HG02642 (cell line): Measurements from ENCODE around the gene RXFP1.
A peak's percentile ranks its signal among the peaks of the same experiment; 100 is the strongest.

Experiments
- ATAC-seq: cut with Tn5 transposase; IDR thresholded peaks from one replicate; pipeline ENCODE4 v1.9.1; 2021; ENCODE audit warnings: mild to moderate bottlenecking; ENCODE audit not compliant: unreplicated experiment, poor library complexity

RXFP1 gene

DNA sequence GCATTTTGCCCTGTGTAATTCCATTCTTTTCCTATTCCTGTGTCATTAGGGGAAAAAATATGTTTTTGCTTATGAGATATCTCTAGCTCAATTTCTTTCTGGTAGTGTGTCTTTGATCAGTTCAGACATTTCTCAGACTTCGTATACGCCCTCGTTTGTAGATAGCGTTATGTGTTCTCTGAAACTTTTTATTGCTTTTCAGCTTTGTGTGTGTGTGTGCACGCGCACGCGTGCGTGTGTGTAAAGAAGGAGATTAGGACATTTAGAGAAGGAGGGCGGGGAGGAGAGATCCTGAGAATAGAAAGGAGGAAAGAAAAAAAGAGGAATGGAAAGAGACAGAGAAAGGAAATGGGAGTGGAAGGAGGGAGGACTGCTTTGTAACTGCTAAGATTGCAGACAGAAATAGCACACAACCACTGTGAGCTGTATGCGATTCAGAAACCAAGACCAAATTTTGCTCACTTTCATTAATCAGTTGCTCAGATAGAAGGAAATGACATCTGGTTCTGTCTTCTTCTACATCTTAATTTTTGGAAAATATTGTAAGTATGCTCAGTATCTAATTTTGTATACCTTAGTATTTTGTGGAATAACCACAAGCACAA lies at the start of gene RXFP1:
RXFP1 (plus strand) TSS at position 399 of the 605 bp plus-strand sequence; CDS start at position 494, 95 bp downstream.
- no peak for ATAC-seq

DNA sequence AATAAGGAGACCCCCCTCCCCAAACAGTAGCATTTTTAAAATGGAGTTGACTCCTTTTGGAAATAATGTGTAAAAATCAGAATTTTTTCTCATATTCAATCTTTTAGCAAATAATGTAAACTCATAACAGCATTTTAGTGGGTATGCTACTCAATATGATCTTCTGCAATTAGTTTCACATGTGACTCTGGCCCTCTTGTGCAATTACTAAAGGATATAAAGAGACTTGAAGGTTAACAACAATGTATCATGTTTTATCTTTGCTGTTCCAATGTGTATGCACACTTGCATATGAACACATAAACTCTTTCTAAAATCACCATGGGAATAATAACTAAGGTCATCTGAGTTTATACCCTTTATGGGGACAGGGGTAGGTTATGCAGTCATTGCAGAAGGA lies 39.9 kb upstream of the RXFP1 start:
- ATAC-seq, result no peak

DNA sequence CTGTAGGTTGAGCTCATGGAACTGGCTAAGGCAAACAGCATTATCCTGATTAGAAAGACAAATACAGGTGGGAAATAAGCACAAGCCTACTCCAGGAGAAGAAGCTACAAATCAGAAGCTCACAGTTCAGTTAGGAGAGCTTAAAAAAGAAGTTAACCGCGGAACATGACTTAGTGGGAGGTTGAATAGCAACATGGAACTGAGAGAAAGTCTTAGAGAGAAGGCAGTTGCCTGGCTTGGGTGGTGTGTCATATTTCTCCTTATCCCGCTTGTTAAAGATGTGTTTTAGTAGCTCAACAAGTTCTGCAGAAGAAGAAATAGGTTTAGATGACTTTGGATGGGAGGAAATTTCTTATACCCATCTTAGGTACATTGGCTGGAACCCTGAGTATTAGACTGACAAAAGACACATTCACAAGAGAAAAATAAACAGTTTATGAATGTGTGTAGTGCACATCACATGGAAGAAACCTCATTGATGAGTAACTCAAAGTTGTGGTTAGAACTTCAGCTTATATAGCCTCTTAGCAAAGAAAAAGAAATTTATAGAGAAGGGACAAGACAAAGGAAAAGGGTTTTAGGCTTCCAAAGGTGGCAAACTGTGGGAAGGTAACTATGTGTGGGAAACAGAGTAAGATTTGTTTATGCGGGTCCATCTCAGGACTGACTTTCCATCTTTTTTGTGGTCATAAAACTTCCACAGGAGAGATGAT lies 37.4 kb upstream of the RXFP1 start:
- no peak for ATAC-seq

DNA sequence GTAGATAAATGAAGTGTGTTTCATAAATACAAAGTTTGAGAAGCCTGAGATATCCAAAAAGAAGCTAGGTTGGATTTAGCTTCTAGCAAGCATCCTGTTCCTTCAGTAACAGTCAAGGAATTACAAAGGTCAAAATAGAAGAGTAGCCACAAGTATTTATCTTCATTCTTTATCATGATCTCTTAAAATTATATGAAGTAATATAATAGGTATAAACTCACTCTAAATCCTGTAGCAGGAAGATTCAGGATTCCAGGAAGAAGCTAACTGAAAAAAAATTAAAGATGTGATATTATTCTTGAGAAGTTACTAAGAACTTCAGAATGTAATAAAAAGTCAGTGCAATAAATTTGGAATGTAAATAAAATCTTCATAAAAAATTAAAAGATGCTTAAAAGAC lies 31.1 kb upstream of the RXFP1 start:
- ATAC-seq, result no peak

DNA sequence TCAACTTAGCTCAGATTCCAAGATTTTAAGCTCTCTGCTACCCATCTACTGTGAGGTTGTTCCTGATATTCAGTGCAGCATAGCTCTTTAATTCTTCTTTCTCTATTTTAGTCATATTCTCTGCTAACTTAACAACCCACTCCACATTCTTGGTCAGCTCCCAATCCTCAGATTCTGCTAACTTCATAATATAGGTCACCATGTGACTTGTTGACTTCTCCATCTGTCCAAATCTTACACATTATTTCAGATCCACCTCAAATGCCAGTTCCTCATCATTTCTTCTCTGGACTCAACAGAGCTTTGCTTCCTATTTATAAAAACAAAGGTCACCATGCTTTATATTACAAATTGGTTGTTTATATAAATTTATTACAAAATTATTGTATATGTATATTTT lies 29.3 kb upstream of the RXFP1 start:
- ATAC-seq, result no peak

DNA sequence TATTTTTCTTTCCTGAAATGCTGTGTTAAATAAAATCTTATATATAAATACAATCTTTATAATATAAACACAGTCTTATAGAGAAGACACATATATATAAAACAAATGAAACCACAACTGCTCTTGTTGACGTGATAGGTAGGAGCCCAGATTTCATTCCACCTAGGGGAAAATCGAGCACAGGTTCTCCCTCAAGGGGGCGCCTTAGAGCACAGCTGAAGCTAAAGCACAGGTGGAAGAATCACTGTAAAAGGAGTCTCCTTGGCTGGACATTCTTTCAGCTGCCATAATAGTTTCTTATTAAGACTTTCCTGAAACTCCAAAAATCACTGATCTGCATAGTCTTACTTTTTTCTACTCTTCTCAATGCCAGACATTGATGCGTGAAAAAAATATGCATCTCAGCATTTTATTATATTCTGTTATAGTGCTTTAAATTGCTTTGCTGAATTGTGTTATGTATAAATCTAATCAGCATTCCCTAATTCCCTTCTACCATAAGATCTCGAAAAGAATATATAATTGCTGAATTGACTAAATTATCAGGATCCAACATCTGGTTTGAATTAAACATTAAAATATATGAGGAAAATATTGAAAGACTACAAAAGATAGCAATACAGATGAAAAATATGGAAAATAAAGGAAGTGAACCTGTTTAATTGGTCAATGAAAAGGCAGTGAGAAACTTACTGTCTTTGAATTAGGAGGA lies 25.5 kb upstream of the RXFP1 start:
- no peak for ATAC-seq

DNA sequence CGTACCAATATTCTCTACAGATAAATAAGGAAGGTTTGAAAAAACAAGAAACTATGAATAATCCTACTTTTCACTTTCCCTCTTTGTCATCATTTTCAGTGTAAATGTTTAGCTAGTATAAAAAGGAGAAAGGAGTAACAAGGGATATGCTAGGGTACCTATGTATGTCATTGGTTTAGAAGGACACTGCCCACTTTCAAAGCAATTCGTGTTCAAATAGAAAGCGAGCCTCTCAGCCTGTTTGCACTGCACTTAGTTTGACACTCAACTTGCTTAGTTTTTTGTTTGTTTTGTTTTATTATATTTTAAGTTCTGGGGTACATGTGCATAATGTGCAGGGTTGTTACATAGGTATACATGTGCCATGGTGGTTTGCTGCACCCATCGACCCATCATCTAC lies 21.6 kb upstream of the RXFP1 start:
- ATAC-seq, result no peak

DNA sequence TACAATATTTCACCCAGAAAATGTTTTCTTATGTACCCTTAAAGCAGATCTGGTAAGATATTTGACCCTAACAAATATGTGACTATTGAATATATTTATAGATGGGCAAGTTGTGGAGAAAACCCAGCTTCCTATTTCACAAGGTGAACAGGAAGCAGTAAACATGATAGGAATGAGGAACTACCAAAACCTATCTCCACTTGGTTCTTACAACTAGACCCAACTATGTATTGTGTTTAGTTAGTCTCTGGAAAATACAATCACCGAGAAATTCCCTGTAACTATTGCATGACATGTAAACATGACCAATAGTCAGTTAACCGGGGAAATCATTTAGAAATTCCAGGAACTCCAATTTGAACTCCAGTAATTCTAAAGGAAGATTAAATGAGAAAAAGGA lies 8.4 kb upstream of the RXFP1 start:
- no peak for ATAC-seq

DNA sequence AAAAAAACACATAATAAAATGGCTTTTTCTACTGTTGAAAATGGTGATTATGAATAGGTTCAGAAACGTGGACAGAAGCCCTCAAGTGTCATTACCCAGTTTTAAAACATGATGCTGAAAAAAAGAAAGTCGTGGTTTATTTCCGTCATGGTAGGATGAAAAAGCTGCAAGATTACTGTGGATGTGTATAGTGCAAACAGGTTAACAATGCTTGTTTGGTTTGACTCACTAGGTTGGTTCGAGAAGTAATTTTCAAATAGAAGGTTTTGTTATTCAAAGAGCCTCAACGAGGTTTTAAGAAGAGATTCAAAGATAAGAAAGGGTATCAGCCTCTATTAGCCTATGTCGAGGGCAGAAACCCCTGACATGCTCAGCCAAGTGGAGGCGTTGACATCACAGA lies 2.5 kb upstream of the RXFP1 start:
- ATAC-seq, result no peak

DNA sequence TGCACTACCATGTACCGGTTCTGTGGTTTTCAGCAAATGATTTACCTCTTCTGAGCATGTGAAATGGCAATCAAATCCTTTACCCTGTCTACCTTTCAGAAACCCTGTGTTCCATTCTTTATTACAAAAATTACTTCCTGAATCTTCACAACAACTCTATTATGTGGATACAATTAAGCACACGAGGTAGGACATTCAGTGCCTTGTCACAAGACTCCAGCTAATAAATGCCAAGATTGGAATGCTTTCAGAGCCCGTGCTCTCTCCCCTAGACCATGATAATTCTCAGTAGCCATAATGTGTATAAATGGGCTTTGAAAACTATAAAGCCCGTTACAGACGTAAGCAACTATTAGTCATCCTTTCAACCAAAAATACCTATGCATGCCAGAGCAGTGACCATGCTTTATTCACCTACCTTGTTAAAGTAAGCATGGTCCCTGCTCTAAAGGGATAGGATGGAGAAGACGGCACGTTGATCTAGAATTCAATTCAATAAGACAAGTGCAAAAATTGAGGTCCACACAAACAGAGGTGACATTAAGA lies 2.4 kb downstream of the RXFP1 start:
- no peak for ATAC-seq

DNA sequence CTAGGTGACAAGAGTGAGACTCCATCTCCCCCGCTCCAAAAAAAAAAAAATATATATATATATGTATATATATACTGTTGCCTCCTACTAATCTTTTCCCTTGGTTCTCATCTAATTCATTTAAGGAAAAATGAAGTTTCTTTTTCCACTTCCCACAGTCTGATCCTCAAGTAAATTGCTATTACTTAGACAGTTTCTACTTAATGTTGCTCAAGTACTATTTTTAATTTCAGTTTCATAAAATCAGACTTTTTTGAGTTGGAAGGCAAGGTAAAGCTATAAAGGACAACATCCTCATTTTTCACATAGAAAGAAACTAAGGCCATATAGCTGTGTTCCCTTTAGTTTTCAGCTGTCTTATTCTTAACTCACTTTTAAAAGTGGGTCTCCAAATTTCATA lies 5.8 kb downstream of the RXFP1 start:
- no peak for ATAC-seq

DNA sequence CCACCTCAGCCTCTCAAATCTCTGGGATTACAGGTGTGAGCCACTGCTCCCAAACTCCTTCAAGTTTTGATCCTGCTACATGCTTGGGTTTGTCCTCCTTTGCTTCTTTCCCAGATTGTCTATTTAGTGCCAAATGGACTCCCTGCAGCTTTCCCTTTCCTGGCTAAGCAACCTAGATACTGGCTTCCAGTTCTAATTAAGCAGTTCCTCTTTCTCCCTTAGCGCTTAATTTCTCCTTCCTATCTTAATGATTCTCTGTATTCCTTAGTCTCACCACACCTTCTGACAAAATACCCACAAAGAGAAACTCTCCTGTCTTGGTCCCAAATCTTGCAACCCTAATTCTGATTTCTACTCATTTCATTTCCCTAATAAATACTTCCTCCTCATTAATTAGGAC lies 7.8 kb downstream of the RXFP1 start:
- no peak for ATAC-seq

DNA sequence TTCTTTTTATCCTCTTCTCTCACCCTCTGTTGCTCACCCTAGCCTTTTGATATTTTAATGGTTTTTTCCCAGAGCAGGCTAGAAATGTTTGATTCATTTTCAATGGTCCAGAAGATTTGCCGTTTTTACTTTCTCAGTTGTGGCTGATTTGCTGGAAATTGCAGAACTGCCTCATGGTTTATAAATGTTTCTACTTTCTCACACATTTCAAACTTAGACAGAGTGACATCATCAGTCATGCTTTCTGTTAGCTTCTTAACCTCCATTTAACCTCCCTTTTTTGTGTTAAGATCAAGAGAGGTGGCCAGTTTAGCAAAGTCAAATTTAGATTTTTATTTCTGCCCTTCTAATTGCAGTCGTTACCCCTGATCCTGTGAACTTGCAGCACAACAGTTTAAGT lies 8.7 kb downstream of the RXFP1 start:
- no peak for ATAC-seq

DNA sequence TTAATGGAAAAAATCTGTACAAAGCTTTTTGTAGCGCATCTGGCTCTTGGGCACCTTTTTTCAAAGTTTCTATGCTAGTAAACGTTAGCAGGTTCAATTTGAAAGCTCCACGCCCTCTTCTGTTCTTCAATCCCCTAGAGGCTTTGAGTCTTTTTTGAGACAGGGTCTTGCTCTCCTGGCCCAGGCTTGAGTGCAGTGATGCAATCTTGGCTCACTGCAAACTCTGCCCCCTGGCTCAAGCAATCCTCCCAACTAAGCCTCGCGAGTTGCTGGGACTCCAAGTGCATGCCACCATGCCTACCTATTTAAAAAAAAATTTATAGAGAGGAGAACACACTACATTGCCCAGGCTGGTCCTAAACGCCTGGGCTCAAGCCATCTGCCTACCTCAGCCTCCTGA lies 9.2 kb downstream of the RXFP1 start:
- no peak for ATAC-seq

DNA sequence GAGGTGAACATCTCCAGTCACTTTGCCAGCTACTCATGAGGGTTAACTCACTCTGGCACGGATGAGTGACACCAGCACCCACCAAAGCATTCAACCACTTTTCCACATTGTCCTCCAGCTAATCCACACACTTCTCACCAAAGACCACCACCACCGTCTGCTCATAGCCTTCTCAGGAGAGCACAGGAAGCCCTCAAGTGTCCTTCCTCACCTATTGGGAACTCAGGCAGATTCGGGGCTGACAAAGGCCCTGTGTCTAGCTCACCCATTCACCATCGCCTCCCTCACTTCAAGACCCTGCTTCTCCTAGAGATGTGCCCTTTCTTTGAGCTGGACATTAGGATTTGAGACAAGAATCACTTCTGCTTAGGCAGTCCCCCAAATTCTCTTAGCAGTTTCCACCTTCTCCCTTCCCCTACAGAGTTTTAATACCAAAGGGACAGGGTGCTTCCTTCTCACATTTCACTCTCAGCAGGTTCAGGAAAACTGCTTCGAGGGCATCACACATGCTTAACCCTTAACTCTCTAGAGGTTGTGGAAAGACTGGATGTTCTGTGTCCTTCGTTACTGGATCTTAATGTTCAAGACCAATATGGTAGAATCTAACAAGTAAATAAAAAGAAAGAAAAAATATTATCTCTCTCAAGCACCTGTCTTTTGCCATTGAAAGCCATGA lies 11.0 kb downstream of the RXFP1 start:
- no peak for ATAC-seq

DNA sequence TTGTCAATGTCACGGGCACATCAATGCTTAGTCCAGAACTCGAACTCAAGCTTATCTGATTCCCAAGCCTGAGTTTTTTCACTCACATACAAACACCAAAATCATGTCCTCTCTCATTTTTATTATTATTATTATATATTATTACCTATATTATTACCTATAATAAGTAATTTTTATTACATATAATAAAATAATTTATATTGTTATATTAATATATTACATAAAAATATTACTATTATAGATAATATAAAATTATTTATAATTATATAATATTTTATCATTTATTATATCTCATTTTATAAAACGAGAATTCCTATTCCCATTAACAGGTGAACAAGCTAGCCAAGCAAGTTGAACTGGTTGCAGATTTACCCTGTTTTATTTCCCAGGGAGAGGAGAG lies 13.0 kb downstream of the RXFP1 start:
- no peak for ATAC-seq

DNA sequence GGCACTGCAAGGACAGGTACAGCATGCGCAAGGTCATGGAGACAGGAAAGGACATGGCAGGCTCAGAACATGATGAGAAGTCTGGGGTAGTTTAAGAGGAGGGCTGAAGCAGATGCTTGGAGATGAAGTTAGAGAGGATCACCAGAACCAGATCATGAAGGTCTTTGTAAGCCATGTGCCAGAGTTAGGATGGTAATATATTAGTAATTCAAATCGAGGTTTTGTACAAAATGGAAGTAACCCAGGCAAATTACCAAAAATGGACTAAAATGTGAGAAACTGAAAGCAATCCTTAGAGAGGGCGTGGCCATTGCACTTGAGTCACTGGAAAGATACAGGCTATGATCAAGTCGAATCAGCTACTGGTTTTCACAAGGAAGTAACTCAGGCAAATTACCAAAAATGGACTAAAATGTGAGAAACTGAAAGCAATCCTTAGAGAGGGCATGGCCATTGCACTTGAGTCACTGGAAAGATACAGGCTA lies 13.5 kb downstream of the RXFP1 start:
- peak; percentile 51 for ATAC-seq

DNA sequence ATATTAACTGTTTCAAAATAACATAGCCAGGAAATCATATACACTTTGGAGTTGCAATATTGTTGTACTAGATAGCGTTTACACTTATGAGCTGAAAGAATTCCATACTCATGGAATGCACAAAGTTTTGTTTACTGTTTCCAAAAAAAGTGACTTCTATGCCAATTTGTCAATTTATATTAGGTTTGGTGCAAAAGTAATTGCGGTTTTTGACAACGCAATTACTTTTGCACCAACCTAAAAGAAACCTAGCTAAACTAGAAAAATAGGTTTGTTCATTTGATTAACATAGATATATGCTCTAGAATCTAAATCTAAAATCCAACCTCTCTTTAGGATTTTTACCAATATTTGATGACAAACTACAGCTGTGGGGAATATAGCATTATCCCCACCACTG lies 15.2 kb downstream of the RXFP1 start:
- ATAC-seq, result no peak

DNA sequence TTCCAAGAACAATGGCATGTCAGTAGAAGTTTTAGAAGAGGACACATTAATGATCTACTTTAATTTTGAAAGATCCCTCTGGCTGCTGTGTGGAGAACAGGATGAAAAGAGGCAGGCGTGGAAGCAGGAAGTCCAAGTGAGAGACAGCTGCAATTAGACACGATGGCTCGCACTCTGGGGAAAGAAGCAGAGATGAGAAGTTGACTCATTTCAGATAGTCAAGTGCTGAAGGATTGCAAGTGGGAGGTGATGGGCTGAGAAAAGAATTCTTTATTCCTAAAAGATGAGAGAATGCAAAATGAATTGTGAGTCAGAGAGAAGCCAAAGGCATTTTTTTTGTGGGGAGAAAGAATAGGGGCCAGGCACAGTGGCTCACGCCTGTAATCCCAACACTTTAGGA lies 16.5 kb downstream of the RXFP1 start:
- ATAC-seq, result no peak

DNA sequence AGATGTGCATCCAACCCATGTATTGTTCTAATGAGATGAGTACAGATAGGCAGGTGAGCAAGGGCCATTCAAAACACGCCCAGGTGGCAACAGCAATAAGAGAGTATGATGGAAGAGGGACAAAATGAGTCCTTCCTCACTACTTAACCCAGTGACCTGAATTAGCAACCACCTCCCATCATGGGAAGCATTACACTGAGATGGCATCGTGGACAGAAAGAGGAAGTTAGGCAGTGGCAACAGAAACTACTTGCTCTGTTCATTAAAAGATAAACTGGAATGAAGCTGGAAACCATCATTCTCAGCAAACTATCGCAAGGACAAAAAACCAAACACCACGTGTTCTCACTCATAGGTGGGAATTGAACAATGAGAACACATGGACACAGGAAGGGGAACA lies 17.2 kb downstream of the RXFP1 start:
- ATAC-seq, result no peak
